DOHH2 (cell line): ENCODE data around the gene SLC2A4RG.

Source experiments
- H3F3A ChIP-seq: fragments of 200-600 bp; sonication (generic), shearing (Covaris generic); 2 replicates; pipeline ENCODE4 v1.6.0; 2016; ENCODE audit warnings: antibody characterized with exemption, mild to moderate bottlenecking; ENCODE audit not compliant: control insufficient read depth, insufficient read depth
- H3K27ac ChIP-seq: fragments of 200-600 bp; sonication (generic); 2 replicates; pipeline ENCODE4 v1.5.1; 2014; ENCODE audit warnings: low read depth, mild to moderate bottlenecking, low read length, moderate library complexity
- H3K27me3 ChIP-seq: fragments of 200-600 bp; sonication (generic); 2 replicates; pipeline ENCODE4 v1.6.1; 2014; ENCODE audit warnings: mild to moderate bottlenecking, low read length, mixed read lengths; ENCODE audit not compliant: control insufficient read depth
- H3K36me3 ChIP-seq: fragments of 200-600 bp; sonication (generic); 2 replicates; pipeline ENCODE4 v1.6.1; 2014; ENCODE audit warnings: mild to moderate bottlenecking, low read length, moderate library complexity, mixed read lengths; ENCODE audit not compliant: control insufficient read depth
- H3K4me1 ChIP-seq: fragments of 200-600 bp; sonication (generic); 2 replicates; pipeline ENCODE4 v1.6.1; 2014; ENCODE audit warnings: mild to moderate bottlenecking, low read length, mixed read lengths; ENCODE audit not compliant: control insufficient read depth
- H3K4me2 ChIP-seq: fragments of 200-600 bp; sonication (generic); 2 replicates; pipeline ENCODE4 v1.6.0; 2014; ENCODE audit warnings: mild to moderate bottlenecking, low read length, moderate library complexity
- H3K4me3 ChIP-seq: fragments of 200-600 bp; sonication (generic); 2 replicates; pipeline ENCODE4 v1.5.1; 2014; ENCODE audit warnings: mild to moderate bottlenecking, low read length, mixed read lengths
- H3K79me2 ChIP-seq: fragments of 200-600 bp; sonication (generic); 2 replicates; pipeline ENCODE4 v1.6.1; 2014; ENCODE audit warnings: mild to moderate bottlenecking, low read length, mixed read lengths; ENCODE audit not compliant: control insufficient read depth
- H3K9me2 ChIP-seq: fragments of 200-600 bp; sonication (generic); replicated peaks from 2 replicates; pipeline ENCODE4 v1.6.1; 2014; ENCODE audit warnings: mild to moderate bottlenecking, low read length, mixed read lengths; ENCODE audit not compliant: control insufficient read depth
- H3K9me3 ChIP-seq: fragments of 200-600 bp; sonication (generic); 2 replicates; pipeline ENCODE4 v1.6.1; 2014; ENCODE audit warnings: antibody characterized with exemption, low read length, mixed read lengths; ENCODE audit not compliant: control insufficient read depth, insufficient read depth
- H4K20me1 ChIP-seq: fragments of 200-600 bp; sonication (generic); 2 replicates; pipeline ENCODE4 v1.6.0; 2014; ENCODE audit warnings: low read depth, mild to moderate bottlenecking, antibody characterized with exemption, low read length, moderate library complexity; ENCODE audit not compliant: control insufficient read depth, insufficient read depth
- CTCF ChIP-seq: fragments of 200-600 bp; sonication (generic); IDR thresholded peaks from one replicate; pipeline ENCODE4 v1.5.1; 2014; ENCODE audit warnings: antibody characterized with exemption, mild to moderate bottlenecking, low read depth, low read length; ENCODE audit not compliant: poor library complexity, severe bottlenecking
- EZH2phosphoT487 ChIP-seq: fragments of 200-600 bp; sonication (generic); IDR thresholded peaks from 2 replicates; pipeline ENCODE4 v1.6.1; 2017; ENCODE audit warnings: borderline replicate concordance, mild to moderate bottlenecking, antibody characterized with exemption, low read length, moderate library complexity, mixed read lengths

SLC2A4RG gene

GRCh38 chr20:63740627-63741353 is 1.2 kb downstream of the SLC2A4RG start:
- H4K20me1 ChIP-seq: no peaks in the 10 kb centered on the region
- no peaks in the 10 kb centered on the region for H3K9me2 ChIP-seq
- H3K9me3 ChIP-seq: no peaks in the 10 kb centered on the region
- no peak for TF ChIP-seq CTCF
- no peak for TF ChIP-seq EZH2phosphoT487
- H3K27ac ChIP-seq: no peak overlapping the region
- 0 out of 2 replicates have a peak, but pooled peaks cover 5% of the 10 kb centered on the region for H3K36me3 ChIP-seq
- H3K4me1 ChIP-seq: peaks cover 40% of the 10 kb centered on the region
- H3K4me3 ChIP-seq: peak overlapping the region; percentile 65
- no peaks in the 10 kb centered on the region for H3K79me2 ChIP-seq
- peak overlapping the region; percentile 61 for H3K4me2 ChIP-seq
- 0 out of 2 replicates have a peak, but pooled peaks cover 4% of the 10 kb centered on the region for H3F3A ChIP-seq
- no peaks in the 10 kb centered on the region for H3K27me3 ChIP-seq

GRCh38 chr20:63741354-63741675 is 1.7 kb downstream of the SLC2A4RG start:
- Histone ChIP-seq H3K36me3 (0 out of 2 replicates have a peak, but pooled peaks cover 3% of the 10 kb centered on the region), H3F3A (0 out of 2 replicates have a peak, but pooled peaks cover 4% of the 10 kb centered on the region), H3K27me3 (no peaks in the 10 kb centered on the region), H3K9me3 (no peaks in the 10 kb centered on the region), H3K9me2 (no peaks in the 10 kb centered on the region), H3K27ac (no peak overlapping the region), H3K4me3 (no peak overlapping the region), H3K4me2 (no peak overlapping the region), H4K20me1 (no peaks in the 10 kb centered on the region), H3K79me2 (no peaks in the 10 kb centered on the region), H3K4me1 (peaks cover 35% of the 10 kb centered on the region)
- TF ChIP-seq EZH2phosphoT487 (no peak), CTCF (no peak)

GRCh38 chr20:63741676-63742380 is 2.3 kb downstream of the SLC2A4RG start:
- Histone ChIP-seq H3F3A (0 out of 2 replicates have a peak, but pooled peaks cover 4% of the 10 kb centered on the region), H3K4me1 (peaks cover 30% of the 10 kb centered on the region), H3K27ac (no peak overlapping the region), H3K27me3 (no peaks in the 10 kb centered on the region), H3K36me3 (no peaks in the 10 kb centered on the region), H4K20me1 (no peaks in the 10 kb centered on the region), H3K79me2 (no peaks in the 10 kb centered on the region), H3K4me2 (no peak overlapping the region), H3K4me3 (no peak overlapping the region), H3K9me3 (no peaks in the 10 kb centered on the region), H3K9me2 (no peaks in the 10 kb centered on the region)
- no peak for TF ChIP-seq CTCF
- TF ChIP-seq EZH2phosphoT487: no peak
